Caco-2 (cell line): Measurements from ENCODE around the gene USP6. TPM values are rescaled to one million over a fixed set of nuclear protein-coding genes. Genes with fewer than 3 reads are reported as not detected.
"Not testable (repeated sequence)": the region's sequence is repeated elsewhere in the genome, so short reads cannot be mapped to it uniquely, and the experiment has no call there.

Experiments used
- BruUV-seq: library from RNA; stranded (reverse); fragments of 400-500 nt; replicated peaks from 2 replicates; lab custom pipeline; 2021; lab: Mats Ljungman, UMichigan
- CTCF ChIA-PET: fragments of 300-600 bp; sonication (Branson Sonifier 250); formaldehyde crosslinking; loops from one replicate; lab custom pipeline; 2022; ENCODE audit warnings: antibody characterized with exemption; lab: Charles Lee
- POLR2A ChIA-PET: fragments of 300-600 bp; sonication (Branson Sonifier 250); formaldehyde crosslinking; loops from one replicate; lab custom pipeline; 2022; ENCODE audit warnings: antibody characterized with exemption; lab: Charles Lee
- DNase-seq, 2 experiments: peaks; one replicate each; pipeline versions ENCODE4 v3.0.0 to v3.0.0-alpha.2; 2020 to 2022
- H3K27me3 ChIP-seq: replicated peaks from 2 replicates; pipeline ENCODE4 v1.6.0; 2011; ENCODE audit warnings: low read length; ENCODE audit not compliant: control insufficient read depth, insufficient read depth
- H3K36me3 ChIP-seq: 2 replicates; pipeline ENCODE4 v1.5.1; 2011; ENCODE audit warnings: low read length; ENCODE audit not compliant: control insufficient read depth, insufficient read depth
- H3K4me1 ChIP-seq: fragments of 250-450 bp; sonication (Bioruptor Pico); 2 replicates; pipeline ENCODE4 v1.5.1; 2020; ENCODE audit warnings: mild to moderate bottlenecking
- H3K4me3 ChIP-seq: 2 replicates; pipeline ENCODE4 v1.5.1; 2011; ENCODE audit warnings: low read depth, mild to moderate bottlenecking, control low read depth, low read length
- H3K9me3 ChIP-seq: fragments of 250-450 bp; sonication (Bioruptor Pico); 2 replicates; pipeline ENCODE4 v1.5.1; 2020; ENCODE audit warnings: mild to moderate bottlenecking, moderate library complexity
- H3K27ac Mint-ChIP-seq: one replicate; pipeline ENCODE4 v1.8.0; 2022; ENCODE audit warnings: mixed read lengths; ENCODE audit not compliant: unreplicated experiment
- H3K27me3 Mint-ChIP-seq: one replicate; pipeline ENCODE4 v1.8.0; 2022; ENCODE audit warnings: mixed read lengths; ENCODE audit not compliant: insufficient read depth, unreplicated experiment
- H3K36me3 Mint-ChIP-seq: one replicate; pipeline ENCODE4 v1.8.0; 2022; ENCODE audit warnings: mild to moderate bottlenecking, mixed read lengths; ENCODE audit not compliant: insufficient read depth, unreplicated experiment
- H3K4me1 Mint-ChIP-seq: one replicate; pipeline ENCODE4 v1.8.0; 2022; ENCODE audit warnings: low read depth, mixed read lengths; ENCODE audit not compliant: unreplicated experiment
- H3K4me3 Mint-ChIP-seq: one replicate; pipeline ENCODE4 v1.8.0; 2022; ENCODE audit warnings: mild to moderate bottlenecking, moderate library complexity, mixed read lengths; ENCODE audit not compliant: unreplicated experiment
- H3K9me3 Mint-ChIP-seq: one replicate; pipeline ENCODE4 v1.8.0; 2022; ENCODE audit warnings: mixed read lengths; ENCODE audit not compliant: unreplicated experiment
- intact Hi-C: fragments of 100-400 bp; cut with micrococcal nuclease; formaldehyde crosslinking; loops from one replicate; pipeline ENCODE4 v1.10.0; 2022; ENCODE audit not compliant: unreplicated experiment
- total RNA-seq: library from RNA; stranded (reverse); gene quantifications from 2 replicates; pipeline ENCODE4 v1.2.3, GENCODE V29; 2022
- TF ChIP-seq, protein P1 (sequence below), 2 experiments: fragments of 200-600 bp in 1 of 2; IDR thresholded peaks; 1 replicate in 1 of 2; 2 replicates in 1 of 2; pipeline versions ENCODE4 v1.5.1 to v1.8.0; 2011 to 2022; ENCODE audit warnings: antibody characterized with exemption in 1 of 2, control low read depth in 1 of 2, inconsistent platforms in 1 of 2, low read depth in 1 of 2, low read length in 1 of 2, mild to moderate bottlenecking in 1 of 2, moderate library complexity in 1 of 2; ENCODE audit not compliant: insufficient read depth in 1 of 2, severe bottlenecking in 1 of 2, unreplicated experiment in 1 of 2

The USP6 gene
- total RNA-seq, 1 experiment from 2014 or later: 0.16 TPM

DNA sequence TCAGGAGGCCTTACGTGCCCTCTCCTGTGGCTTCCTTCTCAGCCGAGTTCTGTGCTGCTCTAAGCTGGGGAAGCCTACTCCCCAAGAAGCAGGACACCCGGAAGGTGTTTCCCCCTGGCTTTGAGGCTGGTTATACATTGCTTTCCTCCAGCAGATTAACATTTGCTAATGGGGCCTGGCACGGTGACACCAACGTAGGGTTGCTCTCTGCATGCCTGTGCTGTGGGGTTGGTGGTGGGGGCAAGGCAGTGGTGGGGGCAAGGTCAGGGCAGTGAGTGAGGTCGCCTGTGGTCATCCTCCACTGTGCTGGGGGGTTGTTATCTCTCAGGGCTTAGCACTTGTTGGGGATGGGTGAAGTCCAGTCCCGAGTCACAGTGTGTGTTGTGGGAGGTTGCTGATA lies 4.2 kb downstream of the USP6 start:
- ChIA-PET POLR2A (no interaction called here), CTCF (no interaction called here)
- Mint-ChIP-seq H3K4me3 (no peak overlapping the region), H3K27me3 (no peaks in the 10 kb centered on the region), H3K36me3 (no peaks in the 10 kb centered on the region), H3K27ac (no peak overlapping the region), H3K9me3 (no peaks in the 10 kb centered on the region), H3K4me1 (no peaks in the 10 kb centered on the region)
- no TSS peak for BruUV-seq
- no peaks in the 10 kb centered on the region for H3K36me3 ChIP-seq
- intact Hi-C loops: no loop called here
- TF ChIP-seq, protein P1, sequence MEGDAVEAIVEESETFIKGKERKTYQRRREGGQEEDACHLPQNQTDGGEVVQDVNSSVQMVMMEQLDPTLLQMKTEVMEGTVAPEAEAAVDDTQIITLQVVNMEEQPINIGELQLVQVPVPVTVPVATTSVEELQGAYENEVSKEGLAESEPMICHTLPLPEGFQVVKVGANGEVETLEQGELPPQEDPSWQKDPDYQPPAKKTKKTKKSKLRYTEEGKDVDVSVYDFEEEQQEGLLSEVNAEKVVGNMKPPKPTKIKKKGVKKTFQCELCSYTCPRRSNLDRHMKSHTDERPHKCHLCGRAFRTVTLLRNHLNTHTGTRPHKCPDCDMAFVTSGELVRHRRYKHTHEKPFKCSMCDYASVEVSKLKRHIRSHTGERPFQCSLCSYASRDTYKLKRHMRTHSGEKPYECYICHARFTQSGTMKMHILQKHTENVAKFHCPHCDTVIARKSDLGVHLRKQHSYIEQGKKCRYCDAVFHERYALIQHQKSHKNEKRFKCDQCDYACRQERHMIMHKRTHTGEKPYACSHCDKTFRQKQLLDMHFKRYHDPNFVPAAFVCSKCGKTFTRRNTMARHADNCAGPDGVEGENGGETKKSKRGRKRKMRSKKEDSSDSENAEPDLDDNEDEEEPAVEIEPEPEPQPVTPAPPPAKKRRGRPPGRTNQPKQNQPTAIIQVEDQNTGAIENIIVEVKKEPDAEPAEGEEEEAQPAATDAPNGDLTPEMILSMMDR (IDR thresholded peaks at IDR 0.05; ENCODE audit: insufficient read depth in 1 of 2, low read depth in 1 of 2, low read length in 1 of 2, severe bottlenecking in 1 of 2, unreplicated experiment in 1 of 2): no peak
- H3K9me3 ChIP-seq: no peaks in the 10 kb centered on the region
- no peaks in the 10 kb centered on the region for H3K27me3 ChIP-seq
- no peak overlapping the region for H3K4me3 ChIP-seq
- H3K4me1 ChIP-seq: no peaks in the 10 kb centered on the region
- no peak for DNase-seq

DNA sequence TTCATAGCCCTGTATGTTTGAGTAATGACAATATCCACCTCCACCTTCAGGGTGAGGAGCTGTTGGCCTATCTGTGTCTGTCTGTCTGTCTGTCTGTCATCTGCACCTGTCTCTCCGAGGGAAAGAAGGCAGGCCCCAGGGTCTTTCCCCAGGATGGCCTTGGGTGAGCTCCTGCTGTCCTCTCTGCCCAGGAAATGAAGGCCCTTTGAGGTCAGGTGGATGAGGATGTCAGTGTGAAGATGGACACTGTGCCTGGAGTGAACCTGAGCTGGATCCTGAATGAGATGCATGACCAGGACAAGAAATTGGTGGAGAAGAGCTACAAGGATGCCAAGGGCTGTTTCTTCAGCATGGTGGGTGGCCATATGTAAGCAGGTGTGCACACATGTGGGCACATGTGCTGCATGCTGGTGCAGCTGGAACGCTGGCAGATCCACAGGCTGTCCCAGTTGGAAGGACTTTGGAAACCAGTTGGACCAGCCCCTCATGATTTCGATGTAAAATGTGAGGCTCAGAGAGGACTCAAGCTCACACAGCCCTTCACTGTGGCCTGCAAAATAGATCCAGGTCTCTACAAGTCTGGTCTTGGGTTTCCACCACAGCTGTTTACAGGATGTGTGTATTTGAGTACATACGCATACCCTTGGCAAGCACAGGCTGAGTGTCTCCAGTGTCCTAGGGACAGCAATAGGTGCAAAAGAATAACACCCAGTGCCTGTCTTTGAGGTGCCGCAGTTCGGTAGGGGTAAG lies 4.8 kb downstream of the USP6 start:
- POLR2A ChIA-PET, H3K36me3 Mint-ChIP-seq, H3K9me3 ChIP-seq, intact Hi-C loops, H3K4me1 Mint-ChIP-seq, H3K27me3 ChIP-seq, DNase-seq, H3K4me1 ChIP-seq, CTCF ChIA-PET, H3K36me3 ChIP-seq, H3K4me3 ChIP-seq, H3K27me3 Mint-ChIP-seq, H3K27ac Mint-ChIP-seq, BruUV-seq, H3K4me3 Mint-ChIP-seq, H3K9me3 Mint-ChIP-seq: not testable (repeated sequence)

DNA sequence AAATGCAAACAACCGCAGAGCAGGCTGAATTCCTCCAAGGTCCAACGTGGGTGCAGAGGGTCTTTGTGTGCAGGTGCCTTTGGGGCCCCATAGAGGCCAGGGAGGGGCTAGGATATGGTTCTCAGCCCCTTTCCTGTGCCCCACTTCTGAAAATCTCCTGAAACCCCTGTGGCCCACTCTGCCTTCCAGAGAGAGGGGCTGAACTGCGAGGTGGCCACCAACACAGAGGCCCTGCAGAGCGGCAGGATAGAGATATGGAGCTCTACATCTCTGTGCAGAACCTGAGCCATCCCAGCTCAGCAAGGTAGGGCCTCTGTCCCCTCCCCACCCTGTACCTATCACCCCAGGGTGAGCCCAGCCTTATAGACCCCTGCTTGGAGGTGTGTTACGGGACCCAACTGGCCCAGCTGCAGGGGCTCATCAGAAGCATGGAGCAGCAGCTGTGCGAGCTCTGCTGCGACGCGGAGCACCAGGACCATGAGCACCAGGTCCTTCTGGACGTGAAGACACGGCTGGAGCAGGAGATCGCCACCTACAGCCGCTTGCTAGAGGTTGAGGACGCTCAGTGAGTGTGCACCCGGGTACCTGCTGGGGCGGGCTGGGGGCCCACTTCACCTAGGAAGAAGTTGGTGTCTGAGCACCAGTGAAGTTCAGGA lies 5.5 kb downstream of the USP6 start:
- Mint-ChIP-seq H3K36me3 (no peaks in the 10 kb centered on the region), H3K27ac (no peak overlapping the region), H3K4me1 (no peaks in the 10 kb centered on the region), H3K4me3 (peak overlapping the region; percentile 44), H3K27me3 (no peaks in the 10 kb centered on the region), H3K9me3 (no peaks in the 10 kb centered on the region)
- H3K4me3 ChIP-seq: no peak overlapping the region
- H3K9me3 ChIP-seq: no peaks in the 10 kb centered on the region
- no peaks in the 10 kb centered on the region for H3K27me3 ChIP-seq
- no peak for DNase-seq
- no peaks in the 10 kb centered on the region for H3K36me3 ChIP-seq
- ChIA-PET CTCF (no interaction called here), POLR2A (no interaction called here)
- intact Hi-C loops: no loop called here
- BruUV-seq: no TSS peak
- H3K4me1 ChIP-seq: no peaks in the 10 kb centered on the region
- TF ChIP-seq, protein P1 (IDR thresholded peaks at IDR 0.05; ENCODE audit: insufficient read depth in 1 of 2, low read depth in 1 of 2, low read length in 1 of 2, severe bottlenecking in 1 of 2, unreplicated experiment in 1 of 2): no peak

DNA sequence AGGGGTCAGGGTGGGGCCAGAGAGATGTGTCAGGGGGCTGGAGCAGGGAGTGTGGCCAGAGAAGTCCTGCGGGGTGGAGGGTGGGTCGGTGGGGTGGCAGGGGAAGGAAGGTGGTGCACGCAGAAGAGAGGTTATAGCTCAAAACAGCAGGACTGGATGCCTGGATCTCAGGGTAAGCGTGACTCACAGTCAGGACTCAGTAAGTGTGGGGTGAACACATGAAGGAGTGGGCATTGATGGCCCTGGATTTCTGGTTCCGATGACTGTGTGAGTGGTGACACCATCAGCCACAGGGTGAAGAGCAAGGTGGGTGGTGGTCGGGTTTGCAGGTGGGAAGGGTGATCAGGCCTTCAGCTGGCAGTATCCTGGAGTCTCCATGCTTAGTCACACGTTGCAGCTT lies 6.2 kb downstream of the USP6 start:
- DNase-seq, CTCF ChIA-PET, POLR2A ChIA-PET, H3K36me3 ChIP-seq, H3K4me1 Mint-ChIP-seq, H3K27me3 Mint-ChIP-seq, H3K4me1 ChIP-seq, H3K27ac Mint-ChIP-seq, H3K9me3 Mint-ChIP-seq, H3K9me3 ChIP-seq, H3K4me3 ChIP-seq, H3K36me3 Mint-ChIP-seq, intact Hi-C loops, H3K27me3 ChIP-seq, BruUV-seq: not testable (repeated sequence)
- peak overlapping the region; percentile 44 for H3K4me3 Mint-ChIP-seq
